ENCODE data around the gene SLC49A4. TPM values are rescaled to one million over a fixed set of nuclear protein-coding genes. Genes with fewer than 3 reads are reported as not detected.

SLC49A4 gene
- total RNA-seq, 1 donor = 43.4 TPM

DNA sequence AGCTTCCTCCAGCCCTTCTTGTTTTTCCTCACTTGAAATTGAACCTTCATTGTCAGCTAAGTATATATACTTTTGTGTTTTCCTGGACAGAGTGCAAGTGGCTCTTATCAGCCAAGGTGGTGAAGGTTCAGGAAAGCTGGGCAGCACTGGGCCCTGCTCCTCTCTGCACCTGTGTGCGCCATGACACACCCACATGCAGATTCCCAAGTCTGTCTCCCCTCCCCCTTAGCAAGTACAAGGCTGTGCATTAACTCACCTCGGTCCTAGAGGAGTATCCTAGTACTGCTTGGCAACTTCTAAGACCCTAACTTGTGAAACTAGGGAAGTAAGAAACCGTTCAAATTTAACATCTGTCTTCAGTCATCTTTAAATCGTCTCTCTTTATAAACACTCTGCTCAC, 85.8 kb downstream of the SLC49A4 start:
- Histone ChIP-seq H3K4me3 (ENCODE audit: insufficient read depth, low read length) (no peak overlapping the region), H3K4me2 (ENCODE audit: insufficient read depth, low read length) (no peak overlapping the region), H3K27me3 (ENCODE audit: insufficient read depth, low read length) (no peaks in the 10 kb centered on the region), H3K79me2 (ENCODE audit: insufficient read depth, low read length) (no peaks in the 10 kb centered on the region), H3K36me3 (ENCODE audit: insufficient read depth, low read length) (no peaks in the 10 kb centered on the region), H3K9me3 (ENCODE audit: low read depth, low read length) (no peaks in the 10 kb centered on the region), H3K27ac (ENCODE audit: low read depth, low read length) (no peak overlapping the region), H4K20me1 (ENCODE audit: insufficient read depth, low read length) (no peaks in the 10 kb centered on the region), H2AFZ (ENCODE audit: low read length) (no peak overlapping the region), H3K4me1 (ENCODE audit: insufficient read depth, low read length) (no peaks in the 10 kb centered on the region)
- DNase-seq (ENCODE audit: insufficient read length, low spot score, missing footprints) = no peak
- TF ChIP-seq, protein P1, sequence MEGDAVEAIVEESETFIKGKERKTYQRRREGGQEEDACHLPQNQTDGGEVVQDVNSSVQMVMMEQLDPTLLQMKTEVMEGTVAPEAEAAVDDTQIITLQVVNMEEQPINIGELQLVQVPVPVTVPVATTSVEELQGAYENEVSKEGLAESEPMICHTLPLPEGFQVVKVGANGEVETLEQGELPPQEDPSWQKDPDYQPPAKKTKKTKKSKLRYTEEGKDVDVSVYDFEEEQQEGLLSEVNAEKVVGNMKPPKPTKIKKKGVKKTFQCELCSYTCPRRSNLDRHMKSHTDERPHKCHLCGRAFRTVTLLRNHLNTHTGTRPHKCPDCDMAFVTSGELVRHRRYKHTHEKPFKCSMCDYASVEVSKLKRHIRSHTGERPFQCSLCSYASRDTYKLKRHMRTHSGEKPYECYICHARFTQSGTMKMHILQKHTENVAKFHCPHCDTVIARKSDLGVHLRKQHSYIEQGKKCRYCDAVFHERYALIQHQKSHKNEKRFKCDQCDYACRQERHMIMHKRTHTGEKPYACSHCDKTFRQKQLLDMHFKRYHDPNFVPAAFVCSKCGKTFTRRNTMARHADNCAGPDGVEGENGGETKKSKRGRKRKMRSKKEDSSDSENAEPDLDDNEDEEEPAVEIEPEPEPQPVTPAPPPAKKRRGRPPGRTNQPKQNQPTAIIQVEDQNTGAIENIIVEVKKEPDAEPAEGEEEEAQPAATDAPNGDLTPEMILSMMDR (IDR thresholded peaks at IDR 0.05; ENCODE audit: extremely low read depth, low read depth, low read length) = no peak

DNA sequence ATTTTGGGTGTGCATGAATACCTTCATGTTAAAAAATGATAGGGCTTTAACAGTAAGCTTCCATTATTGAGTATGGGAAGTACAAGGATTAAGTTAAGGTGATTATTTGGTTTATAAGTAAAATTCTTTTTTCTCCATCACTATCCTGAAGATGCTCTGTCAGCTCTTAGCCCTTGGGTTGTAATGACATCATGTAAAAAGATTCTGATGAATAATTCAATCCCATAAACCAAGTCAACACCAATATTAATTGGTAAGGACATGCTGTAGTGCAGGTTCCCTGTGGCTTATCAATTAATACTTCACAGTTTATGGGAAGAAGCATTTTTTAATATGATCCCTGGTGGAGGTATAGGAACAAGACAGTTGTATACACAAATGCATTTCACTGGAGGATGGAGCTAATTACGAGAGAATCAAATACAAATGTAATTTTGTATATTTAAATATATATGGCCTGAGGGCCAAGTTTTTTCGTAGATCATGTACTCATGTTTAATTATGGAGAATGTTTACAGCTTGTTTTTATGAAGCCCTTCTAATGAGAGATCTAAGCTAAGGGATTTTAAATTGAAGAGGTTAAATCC, 87.6 kb downstream of the SLC49A4 start:
- Histone ChIP-seq H2AFZ (ENCODE audit: low read length) (no peak overlapping the region), H3K9me3 (ENCODE audit: low read depth, low read length) (no peaks in the 10 kb centered on the region), H3K27ac (ENCODE audit: low read depth, low read length) (no peak overlapping the region), H3K4me2 (ENCODE audit: insufficient read depth, low read length) (no peak overlapping the region), H3K4me3 (ENCODE audit: insufficient read depth, low read length) (no peak overlapping the region), H3K27me3 (ENCODE audit: insufficient read depth, low read length) (no peaks in the 10 kb centered on the region), H3K79me2 (ENCODE audit: insufficient read depth, low read length) (no peaks in the 10 kb centered on the region), H3K36me3 (ENCODE audit: insufficient read depth, low read length) (no peaks in the 10 kb centered on the region), H3K4me1 (ENCODE audit: insufficient read depth, low read length) (no peaks in the 10 kb centered on the region), H4K20me1 (ENCODE audit: insufficient read depth, low read length) (no peaks in the 10 kb centered on the region)
- DNase-seq (ENCODE audit: insufficient read length, low spot score, missing footprints) = no peak
- TF ChIP-seq, protein P1 (IDR thresholded peaks at IDR 0.05; ENCODE audit: extremely low read depth, low read depth, low read length) = no peak

DNA sequence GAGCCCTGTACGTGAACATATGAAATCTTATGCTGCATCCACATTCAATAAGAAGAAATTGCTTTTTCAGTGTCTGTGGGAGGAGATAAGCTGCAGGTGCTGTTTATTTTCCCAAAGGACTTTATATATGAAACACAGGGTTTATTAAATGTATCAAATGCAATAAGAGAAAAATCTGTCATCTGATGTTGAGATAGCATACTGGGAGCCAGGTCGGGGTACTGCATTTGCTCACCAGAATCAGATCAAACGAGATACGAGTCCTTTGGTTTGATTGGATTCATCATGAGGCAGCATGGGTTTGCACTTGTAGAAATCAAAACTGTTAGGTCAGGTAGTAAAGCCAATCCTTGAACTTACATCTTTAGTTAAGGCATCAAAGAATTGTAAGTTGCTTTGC, 91.4 kb downstream of the SLC49A4 start:
- no peak overlapping the region for H3K4me2 ChIP-seq (ENCODE audit: insufficient read depth, low read length)
- H2AFZ ChIP-seq (ENCODE audit: low read length) = no peak overlapping the region
- H3K27ac ChIP-seq (ENCODE audit: low read depth, low read length) = no peak overlapping the region
- H3K79me2 ChIP-seq (ENCODE audit: insufficient read depth, low read length) = no peaks in the 10 kb centered on the region
- no peaks in the 10 kb centered on the region for H3K9me3 ChIP-seq (ENCODE audit: low read depth, low read length)
- H3K36me3 ChIP-seq (ENCODE audit: insufficient read depth, low read length) = no peaks in the 10 kb centered on the region
- TF ChIP-seq, protein P1 (IDR thresholded peaks at IDR 0.05; ENCODE audit: extremely low read depth, low read depth, low read length) = no peak
- H3K27me3 ChIP-seq (ENCODE audit: insufficient read depth, low read length) = no peaks in the 10 kb centered on the region
- H4K20me1 ChIP-seq (ENCODE audit: insufficient read depth, low read length) = no peaks in the 10 kb centered on the region
- no peak overlapping the region for H3K4me3 ChIP-seq (ENCODE audit: insufficient read depth, low read length)
- H3K4me1 ChIP-seq (ENCODE audit: insufficient read depth, low read length) = no peaks in the 10 kb centered on the region
- no peak for DNase-seq (ENCODE audit: insufficient read length, low spot score, missing footprints)

DNA sequence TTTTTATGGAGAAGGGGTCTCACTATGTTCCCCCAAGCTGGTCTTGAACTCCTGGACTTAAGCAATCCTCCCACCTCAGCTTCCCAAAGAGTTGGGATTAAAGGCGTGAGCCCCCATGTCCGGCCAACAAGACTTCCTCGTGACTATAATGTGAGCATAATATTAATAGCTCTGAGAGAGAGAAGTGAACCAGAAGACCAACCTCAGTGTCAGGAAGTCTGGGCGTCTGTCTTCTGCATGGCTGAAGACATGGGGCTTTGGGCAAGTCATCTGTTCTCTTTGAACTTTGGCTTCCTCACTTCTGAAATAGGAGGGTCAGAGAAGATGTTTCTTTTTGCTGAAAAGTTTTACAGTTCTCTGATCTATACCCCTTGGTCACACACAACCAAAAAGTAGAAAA, 92.1 kb downstream of the SLC49A4 start:
- TF ChIP-seq, protein P1 (IDR thresholded peaks at IDR 0.05; ENCODE audit: extremely low read depth, low read depth, low read length) = no peak
- no peaks in the 10 kb centered on the region for H4K20me1 ChIP-seq (ENCODE audit: insufficient read depth, low read length)
- no peaks in the 10 kb centered on the region for H3K79me2 ChIP-seq (ENCODE audit: insufficient read depth, low read length)
- H3K27ac ChIP-seq (ENCODE audit: low read depth, low read length) = no peak overlapping the region
- no peaks in the 10 kb centered on the region for H3K36me3 ChIP-seq (ENCODE audit: insufficient read depth, low read length)
- H3K4me3 ChIP-seq (ENCODE audit: insufficient read depth, low read length) = no peak overlapping the region
- no peaks in the 10 kb centered on the region for H3K27me3 ChIP-seq (ENCODE audit: insufficient read depth, low read length)
- H3K9me3 ChIP-seq (ENCODE audit: low read depth, low read length) = no peaks in the 10 kb centered on the region
- H2AFZ ChIP-seq (ENCODE audit: low read length) = no peak overlapping the region
- H3K4me1 ChIP-seq (ENCODE audit: insufficient read depth, low read length) = no peaks in the 10 kb centered on the region
- no peak for DNase-seq (ENCODE audit: insufficient read length, low spot score, missing footprints)
- H3K4me2 ChIP-seq (ENCODE audit: insufficient read depth, low read length) = no peak overlapping the region

Data from osteoblast (primary cell).